ENCODE measurements around the gene ABHD11.

ABHD11 gene

GRCh38 chr7:73740771-73741170 lies 2.2 kb upstream of the ABHD11 start:
- DNase-seq (ENCODE audit: low read depth in 1 of 2, low spot score in 1 of 2), result peak in 1 of 2 experiments; percentile 87
- TF ChIP-seq JUND (IDR thresholded peaks at IDR 0.05; ENCODE audit: low read depth), result no peak
- in situ Hi-C loops (cut with HindIII; ENCODE audit: low pct_unique_long_range_greater_than_20kb, low sequenced_read_pairs), result no loop called here

GRCh38 chr7:73740212-73740611 lies 1.6 kb upstream of the ABHD11 start:
- no peak for TF ChIP-seq JUND (IDR thresholded peaks at IDR 0.05; ENCODE audit: low read depth)
- no peak for DNase-seq (ENCODE audit: low read depth in 1 of 2, low spot score in 1 of 2)
- in situ Hi-C loops (cut with HindIII; ENCODE audit: low pct_unique_long_range_greater_than_20kb, low sequenced_read_pairs), result no loop called here

- in situ Hi-C loops (cut with HindIII; ENCODE audit: low pct_unique_long_range_greater_than_20kb, low sequenced_read_pairs), result no loop called here
- TF ChIP-seq JUND (IDR thresholded peaks at IDR 0.05; ENCODE audit: low read depth), result no peak
- DNase-seq (ENCODE audit: low read depth in 1 of 2, low spot score in 1 of 2), result no peak
Measured at GRCh38 chr7:73739387-73739767, 775 bp upstream of the ABHD11 start.

- peak; percentile 86 to 87 for DNase-seq (ENCODE audit: low read depth in 1 of 2, low spot score in 1 of 2)
- no peak for TF ChIP-seq JUND (IDR thresholded peaks at IDR 0.05; ENCODE audit: low read depth)
- in situ Hi-C loops (cut with HindIII; ENCODE audit: low pct_unique_long_range_greater_than_20kb, low sequenced_read_pairs), result no loop called here
Measured at GRCh38 chr7:73738220-73738611, 386 bp downstream of the ABHD11 start.

- TF ChIP-seq JUND (IDR thresholded peaks at IDR 0.05; ENCODE audit: low read depth), result no peak
- in situ Hi-C loops (cut with HindIII; ENCODE audit: low pct_unique_long_range_greater_than_20kb, low sequenced_read_pairs), result no loop called here
- DNase-seq (ENCODE audit: low read depth in 1 of 2, low spot score in 1 of 2), result no peak
Measured at GRCh38 chr7:73737491-73738219, 947 bp downstream of the ABHD11 start.

- no peak for DNase-seq (ENCODE audit: low read depth in 1 of 2, low spot score in 1 of 2)
- in situ Hi-C loops (cut with HindIII; ENCODE audit: low pct_unique_long_range_greater_than_20kb, low sequenced_read_pairs), result no loop called here
- TF ChIP-seq JUND (IDR thresholded peaks at IDR 0.05; ENCODE audit: low read depth), result no peak
Measured at GRCh38 chr7:73736885-73737284, 1.7 kb downstream of the ABHD11 start.

- no peak for TF ChIP-seq JUND (IDR thresholded peaks at IDR 0.05; ENCODE audit: low read depth)
- in situ Hi-C loops (cut with HindIII; ENCODE audit: low pct_unique_long_range_greater_than_20kb, low sequenced_read_pairs), result no loop called here
- no peak for DNase-seq (ENCODE audit: low read depth in 1 of 2, low spot score in 1 of 2)
Measured at GRCh38 chr7:73735528-73735905, 3.1 kb downstream of the ABHD11 start.

- peak; percentile 75 to 98 for DNase-seq (ENCODE audit: low read depth in 1 of 2, low spot score in 1 of 2)
- in situ Hi-C loops (cut with HindIII; ENCODE audit: low pct_unique_long_range_greater_than_20kb, low sequenced_read_pairs), result no loop called here
- TF ChIP-seq JUND (IDR thresholded peaks at IDR 0.05; ENCODE audit: low read depth), result no peak; the same call in 1 of the 2 replicates
Measured at GRCh38 chr7:73734619-73735527, 3.7 kb downstream of the ABHD11 start.

GRCh38 chr7:73732397-73732796 lies 6.2 kb downstream of the ABHD11 start:
- no peak for DNase-seq (ENCODE audit: low read depth in 1 of 2, low spot score in 1 of 2)
- TF ChIP-seq JUND (IDR thresholded peaks at IDR 0.05; ENCODE audit: low read depth), result no peak
- in situ Hi-C loops (cut with HindIII; ENCODE audit: low pct_unique_long_range_greater_than_20kb, low sequenced_read_pairs), result no loop called here

- in situ Hi-C loops (cut with HindIII; ENCODE audit: low pct_unique_long_range_greater_than_20kb, low sequenced_read_pairs), result no loop called here
- no peak for DNase-seq (ENCODE audit: low read depth in 1 of 2, low spot score in 1 of 2)
- TF ChIP-seq JUND (IDR thresholded peaks at IDR 0.05; ENCODE audit: low read depth), result no peak
Measured at GRCh38 chr7:73730485-73730884, 8.1 kb downstream of the ABHD11 start.

- no peak for DNase-seq (ENCODE audit: low read depth in 1 of 2, low spot score in 1 of 2)
- in situ Hi-C loops (cut with HindIII; ENCODE audit: low pct_unique_long_range_greater_than_20kb, low sequenced_read_pairs), result no loop called here
- no peak for TF ChIP-seq JUND (IDR thresholded peaks at IDR 0.05; ENCODE audit: low read depth)
Measured at GRCh38 chr7:73728551-73728950, 10.1 kb downstream of the ABHD11 start.

- in situ Hi-C loops (cut with HindIII; ENCODE audit: low pct_unique_long_range_greater_than_20kb, low sequenced_read_pairs), result no loop called here
- no peak for TF ChIP-seq JUND (IDR thresholded peaks at IDR 0.05; ENCODE audit: low read depth)
- no peak for DNase-seq (ENCODE audit: low read depth in 1 of 2, low spot score in 1 of 2)
Measured at GRCh38 chr7:73727952-73728351, 10.7 kb downstream of the ABHD11 start.

GRCh38 chr7:73726083-73726466 lies 12.5 kb downstream of the ABHD11 start:
- DNase-seq (ENCODE audit: low read depth in 1 of 2, low spot score in 1 of 2), result no peak
- no peak for TF ChIP-seq JUND (IDR thresholded peaks at IDR 0.05; ENCODE audit: low read depth)
- in situ Hi-C loops (cut with HindIII; ENCODE audit: low pct_unique_long_range_greater_than_20kb, low sequenced_read_pairs), result no loop called here
